Mesothelial cell of epicardium (in vitro differentiated cells): ENCODE measurements around the gene PEX11B. TPM values are rescaled to one million over a fixed set of nuclear protein-coding genes. Genes with fewer than 3 reads are reported as not detected.
"Not testable (repeated sequence)": the region's sequence is repeated elsewhere in the genome, so short reads cannot be mapped to it uniquely, and the experiment has no call there.

Experiments used
- DNase-seq, 2 experiments: peaks; one replicate each; pipeline ENCODE4 v3.0.0; 2021; ENCODE audit warnings: low spot score in 2 of 2; ENCODE audit not compliant: unreplicated experiment in 2 of 2
- H3K27ac Mint-ChIP-seq: 2 replicates; pipeline ENCODE4 v1.8.0; 2021; ENCODE audit warnings: mixed read lengths
- H3K27me3 Mint-ChIP-seq: 2 replicates; pipeline ENCODE4 v1.8.0; 2021; ENCODE audit warnings: low read depth, mixed read lengths
- H3K36me3 Mint-ChIP-seq: 2 replicates; pipeline ENCODE4 v1.8.0; 2021; ENCODE audit warnings: mixed read lengths
- H3K4me1 Mint-ChIP-seq: 2 replicates; pipeline ENCODE4 v1.8.0; 2021; ENCODE audit warnings: mixed read lengths
- H3K4me3 Mint-ChIP-seq: 2 replicates; pipeline ENCODE4 v1.8.0; 2021; ENCODE audit warnings: mild to moderate bottlenecking, moderate library complexity, mixed read lengths
- H3K9me3 Mint-ChIP-seq: 2 replicates; pipeline ENCODE4 v1.8.0; 2021; ENCODE audit warnings: mixed read lengths
- total RNA-seq: library from RNA; stranded (reverse); gene quantifications from 3 replicates; pipeline ENCODE4 v1.2.1, GENCODE V29; 2021
- TF ChIP-seq, protein P1 (sequence below): fragments of 200-600 bp; sonication (generic); IDR thresholded peaks from one replicate; pipeline ENCODE4 v1.5.0; 2021; ENCODE audit warnings: antibody characterized with exemption; ENCODE audit not compliant: unreplicated experiment

Gene PEX11B
- total RNA-seq, 1 donor from 2014 or later, result 26.8 TPM

DNA sequence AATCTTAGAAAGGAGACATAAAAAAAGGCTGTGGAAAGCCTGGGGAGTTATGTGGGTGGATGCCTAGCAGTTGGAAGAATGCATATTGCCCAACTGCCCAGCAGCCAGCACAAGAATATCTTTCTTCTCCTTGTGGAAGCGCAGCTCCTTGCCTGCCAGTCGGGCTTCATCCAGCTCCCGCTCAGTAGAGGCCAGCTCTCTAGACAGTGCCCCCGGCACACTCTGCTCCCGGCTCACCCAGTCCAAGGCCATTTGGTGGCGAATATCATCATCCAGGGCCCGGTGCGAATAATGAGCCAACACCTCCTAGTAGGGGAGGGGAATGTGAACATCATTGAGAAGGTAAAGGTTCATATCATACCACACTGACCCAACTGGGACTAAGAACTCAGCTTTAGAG is 17.7 kb upstream of the PEX11B start:
- no peak overlapping the region for H3K27ac Mint-ChIP-seq
- no peaks in the 10 kb centered on the region for H3K4me1 Mint-ChIP-seq
- no peak for DNase-seq
- H3K9me3 Mint-ChIP-seq, result no peaks in the 10 kb centered on the region
- TF ChIP-seq, protein P1, sequence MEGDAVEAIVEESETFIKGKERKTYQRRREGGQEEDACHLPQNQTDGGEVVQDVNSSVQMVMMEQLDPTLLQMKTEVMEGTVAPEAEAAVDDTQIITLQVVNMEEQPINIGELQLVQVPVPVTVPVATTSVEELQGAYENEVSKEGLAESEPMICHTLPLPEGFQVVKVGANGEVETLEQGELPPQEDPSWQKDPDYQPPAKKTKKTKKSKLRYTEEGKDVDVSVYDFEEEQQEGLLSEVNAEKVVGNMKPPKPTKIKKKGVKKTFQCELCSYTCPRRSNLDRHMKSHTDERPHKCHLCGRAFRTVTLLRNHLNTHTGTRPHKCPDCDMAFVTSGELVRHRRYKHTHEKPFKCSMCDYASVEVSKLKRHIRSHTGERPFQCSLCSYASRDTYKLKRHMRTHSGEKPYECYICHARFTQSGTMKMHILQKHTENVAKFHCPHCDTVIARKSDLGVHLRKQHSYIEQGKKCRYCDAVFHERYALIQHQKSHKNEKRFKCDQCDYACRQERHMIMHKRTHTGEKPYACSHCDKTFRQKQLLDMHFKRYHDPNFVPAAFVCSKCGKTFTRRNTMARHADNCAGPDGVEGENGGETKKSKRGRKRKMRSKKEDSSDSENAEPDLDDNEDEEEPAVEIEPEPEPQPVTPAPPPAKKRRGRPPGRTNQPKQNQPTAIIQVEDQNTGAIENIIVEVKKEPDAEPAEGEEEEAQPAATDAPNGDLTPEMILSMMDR, result no peak
- no peak overlapping the region for H3K4me3 Mint-ChIP-seq
- H3K36me3 Mint-ChIP-seq, result peaks cover 8% of the 10 kb centered on the region
- no peaks in the 10 kb centered on the region for H3K27me3 Mint-ChIP-seq

- Mint-ChIP-seq H3K27ac (no peak overlapping the region), H3K4me1 (no peaks in the 10 kb centered on the region), H3K36me3 (peaks cover 10% of the 10 kb centered on the region), H3K27me3 (no peaks in the 10 kb centered on the region), H3K9me3 (no peaks in the 10 kb centered on the region), H3K4me3 (no peak overlapping the region)
- TF ChIP-seq, protein P1, result no peak
- no peak for DNase-seq
Measured at GRCh38 chr1:145935708-145936107, 17.2 kb upstream of the PEX11B start.

GRCh38 chr1:145932522-145933009 is 14.0 kb upstream of the PEX11B start:
- not testable (repeated sequence) for H3K4me3 Mint-ChIP-seq, H3K4me1 Mint-ChIP-seq, DNase-seq, H3K27me3 Mint-ChIP-seq, H3K9me3 Mint-ChIP-seq, H3K27ac Mint-ChIP-seq
- peaks cover 10% of the 10 kb centered on the region for H3K36me3 Mint-ChIP-seq

DNA sequence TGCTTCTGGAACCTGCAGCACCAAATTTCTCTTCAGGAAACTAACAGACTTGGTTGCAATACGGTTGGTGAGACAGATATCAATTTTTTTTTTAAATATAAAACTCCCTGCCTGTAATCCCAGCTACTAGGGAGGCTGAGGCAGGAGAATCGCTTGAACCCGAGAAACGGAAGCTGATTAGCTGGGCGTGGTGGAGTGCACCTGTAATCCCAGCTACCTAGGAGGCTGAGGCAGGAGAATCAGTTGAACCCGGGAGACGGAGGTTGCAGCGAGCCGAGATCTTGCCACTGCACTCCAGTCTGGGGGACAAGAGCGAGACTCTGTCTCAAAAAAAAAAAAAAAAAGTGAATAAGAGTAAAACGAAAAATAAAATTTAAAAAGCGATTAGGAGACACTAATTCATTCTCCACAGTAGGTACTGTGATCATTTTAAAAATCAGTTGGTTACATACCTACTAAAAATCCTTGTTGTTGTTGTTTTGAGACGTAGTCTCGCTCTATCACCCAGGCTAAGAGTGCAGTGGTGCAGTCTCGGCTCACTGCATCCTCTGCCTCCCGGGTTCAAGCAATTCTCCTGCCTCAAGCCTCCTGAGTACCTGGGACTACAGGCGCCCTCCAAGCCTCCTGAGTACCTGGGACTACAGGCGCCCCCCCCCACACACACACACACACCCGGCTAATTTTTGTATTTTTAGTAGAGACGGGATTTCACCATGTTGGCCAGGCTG is 9.6 kb upstream of the PEX11B start:
- TF ChIP-seq, protein P1, result no peak
- Mint-ChIP-seq H3K27me3 (no peaks in the 10 kb centered on the region), H3K9me3 (no peaks in the 10 kb centered on the region), H3K4me3 (no peak overlapping the region), H3K4me1 (peaks cover 3% of the 10 kb centered on the region), H3K36me3 (peaks cover 10% of the 10 kb centered on the region), H3K27ac (no peak overlapping the region)
- DNase-seq, result no peak

GRCh38 chr1:145927063-145927886 is 8.8 kb upstream of the PEX11B start, which contains the start of gene RBM8A:
Gene RBM8A (minus strand): TSS chr1:145927484. CDS start chr1:145927426, 58 bp downstream.
- no peaks in the 10 kb centered on the region for H3K27me3 Mint-ChIP-seq
- H3K4me1 Mint-ChIP-seq, result peaks cover 3% of the 10 kb centered on the region
- TF ChIP-seq, protein P1, result peak; percentile 51
- H3K4me3 Mint-ChIP-seq, result no peak within 1 kb of the TSS
- peaks cover 11% of the 10 kb centered on the region for H3K36me3 Mint-ChIP-seq
- peak; percentile 67 to 83 for DNase-seq
- H3K27ac Mint-ChIP-seq, result no peak within 1 kb of the TSS
- H3K9me3 Mint-ChIP-seq, result no peaks in the 10 kb centered on the region

DNA sequence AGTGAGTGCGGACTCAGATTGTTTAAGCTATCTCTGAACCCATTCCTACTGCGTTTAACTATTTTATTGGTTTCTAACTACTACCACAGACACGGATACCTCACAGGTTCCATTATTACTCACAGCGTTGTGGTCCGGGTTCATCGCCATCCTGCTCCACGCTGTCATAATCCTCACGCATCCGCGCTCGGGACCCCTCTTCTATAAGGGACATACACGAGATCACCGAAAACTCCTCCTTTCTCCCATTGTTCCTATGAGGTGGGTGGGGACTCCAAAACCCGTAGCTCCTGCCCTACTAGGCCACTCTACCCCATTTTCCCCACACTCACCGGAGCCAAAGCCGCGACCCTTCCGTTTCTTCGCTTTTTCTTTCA is 8.2 kb upstream of the PEX11B start:
- Mint-ChIP-seq H3K27me3 (no peaks in the 10 kb centered on the region), H3K4me3 (no peak overlapping the region), H3K9me3 (no peaks in the 10 kb centered on the region), H3K4me1 (peaks cover 3% of the 10 kb centered on the region), H3K27ac (no peak overlapping the region), H3K36me3 (peaks cover 11% of the 10 kb centered on the region)
- TF ChIP-seq, protein P1, result no peak
- no peak for DNase-seq
